GM04504 (cell line): ENCODE data around the gene VPS13C.
"Not testable (repeated sequence)": the region's sequence is repeated elsewhere in the genome, so short reads cannot be mapped to it uniquely, and the experiment has no call there.

Experiments
- DNase-seq: peaks from one replicate; pipeline ENCODE4 v3.0.0-alpha.2; 2012; ENCODE audit warnings: low read depth

The VPS13C gene

DNA sequence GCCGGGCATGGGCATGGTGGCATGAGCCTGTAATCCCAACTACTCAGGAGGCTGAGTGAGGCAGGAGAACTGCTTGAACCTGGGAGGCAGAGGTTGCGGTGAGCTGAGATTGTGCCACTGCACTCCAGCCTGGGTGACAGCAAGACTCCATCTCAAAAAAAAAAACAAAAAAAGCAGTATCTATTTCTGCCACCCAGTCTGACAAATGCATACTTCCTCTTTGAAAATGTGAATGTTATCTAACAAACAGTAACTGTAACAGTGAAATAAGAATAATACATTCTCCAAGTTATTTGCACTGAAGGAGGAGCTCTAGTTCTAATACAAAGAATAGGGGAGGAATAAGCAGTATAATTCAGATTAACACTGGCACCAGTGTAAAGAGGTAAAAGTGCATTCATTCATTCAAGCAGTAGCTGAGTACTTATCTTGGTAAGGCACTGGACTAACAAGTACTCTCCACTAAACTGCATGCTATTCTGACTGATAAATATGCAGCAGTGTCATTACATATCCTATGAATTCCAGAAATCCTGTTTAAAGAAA, 12.9 kb downstream of the VPS13C start:
- no peak for DNase-seq

DNA sequence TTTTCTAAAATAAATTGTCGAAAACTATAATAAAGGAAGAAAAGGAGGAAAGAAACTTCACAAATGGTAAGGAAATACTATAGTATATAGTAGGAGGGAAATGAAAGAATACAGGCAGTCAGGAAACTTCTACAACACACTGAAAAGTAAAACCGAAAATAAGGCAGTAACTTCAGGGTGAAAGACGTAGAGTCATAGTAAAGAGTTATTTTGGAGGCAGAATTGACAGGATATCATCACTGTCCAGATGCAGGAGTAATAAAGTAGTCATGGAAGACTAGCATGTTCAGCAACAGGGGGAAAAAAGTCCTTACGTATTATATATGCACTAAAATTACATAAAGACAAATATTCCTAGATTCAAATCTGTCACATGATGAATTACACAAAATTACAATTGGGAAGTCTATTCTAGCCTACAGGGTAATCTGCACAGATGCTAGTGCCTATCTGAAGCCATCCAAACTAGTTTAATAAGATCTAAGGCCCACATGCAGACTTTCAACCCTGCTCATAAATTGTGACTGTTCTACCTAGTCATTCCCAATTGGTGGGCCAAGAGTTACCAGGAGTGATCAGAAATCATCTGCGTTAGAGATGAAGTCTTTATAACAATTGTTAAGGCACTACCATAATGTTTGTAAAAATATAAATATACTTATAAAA, 14.0 kb downstream of the VPS13C start:
- no peak for DNase-seq

DNA sequence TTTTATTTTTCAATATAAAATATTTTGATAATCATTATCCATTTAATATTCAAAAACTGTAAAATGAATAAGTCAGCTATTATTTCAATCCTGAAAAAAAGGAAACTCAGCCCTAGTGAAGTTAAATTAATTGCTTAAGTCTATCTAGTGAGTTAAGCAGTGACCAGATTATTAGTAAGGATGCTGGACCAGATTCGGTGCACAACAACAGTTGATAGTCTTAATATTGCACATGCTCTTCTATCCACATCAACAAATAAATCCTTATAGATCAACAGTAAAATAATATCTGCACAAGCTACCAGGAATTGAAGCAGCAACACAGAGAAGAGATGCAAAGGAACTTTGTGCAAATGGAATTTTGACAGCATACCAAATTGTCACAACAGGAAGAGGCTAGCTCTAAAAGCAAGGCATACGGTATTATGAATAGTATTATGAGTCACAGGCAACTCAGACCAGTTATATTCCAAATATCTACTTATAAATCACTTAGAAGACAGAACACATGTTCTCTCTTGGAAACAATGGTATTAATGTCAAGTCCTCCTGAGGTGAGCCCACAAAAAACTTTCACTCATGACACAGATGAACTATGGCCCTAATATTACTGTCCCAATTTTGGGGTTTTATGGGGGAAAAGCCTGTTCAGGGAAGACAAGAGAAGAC, 24.9 kb downstream of the VPS13C start:
- DNase-seq, result peak; percentile 34

DNA sequence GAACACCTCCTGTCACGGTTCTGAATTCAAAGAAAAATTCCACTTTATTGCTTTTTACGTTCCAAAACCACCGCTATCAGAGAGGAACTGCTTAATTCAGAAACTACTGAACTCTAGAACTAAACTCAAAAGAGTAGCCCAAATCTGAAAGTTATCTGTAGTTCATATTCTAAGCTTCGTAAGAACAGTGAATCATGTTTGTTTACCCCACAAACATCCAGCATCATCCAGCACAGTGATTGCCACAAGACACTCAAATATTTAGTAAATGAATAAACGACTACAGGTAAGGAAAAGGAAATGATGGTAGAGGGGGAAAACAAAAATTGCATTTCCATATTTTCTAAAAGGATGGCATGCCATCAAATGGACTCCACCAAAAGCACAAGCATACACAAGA, 32.3 kb downstream of the VPS13C start:
- no peak for DNase-seq

DNA sequence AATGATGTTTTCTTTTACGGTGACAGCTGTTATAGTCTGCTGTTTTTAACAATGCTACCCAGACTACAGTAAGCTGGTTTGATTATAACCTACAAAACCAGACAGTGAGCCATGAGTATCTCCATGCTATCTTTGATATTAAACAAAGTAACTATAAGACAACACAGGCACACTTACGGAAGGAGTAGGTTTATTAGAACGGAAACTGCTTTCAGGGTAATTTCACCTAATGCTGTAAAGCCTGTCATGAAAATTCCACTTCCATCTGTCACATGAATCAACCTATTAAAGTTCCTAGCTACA, 33.0 kb downstream of the VPS13C start:
- DNase-seq, result no peak

DNA sequence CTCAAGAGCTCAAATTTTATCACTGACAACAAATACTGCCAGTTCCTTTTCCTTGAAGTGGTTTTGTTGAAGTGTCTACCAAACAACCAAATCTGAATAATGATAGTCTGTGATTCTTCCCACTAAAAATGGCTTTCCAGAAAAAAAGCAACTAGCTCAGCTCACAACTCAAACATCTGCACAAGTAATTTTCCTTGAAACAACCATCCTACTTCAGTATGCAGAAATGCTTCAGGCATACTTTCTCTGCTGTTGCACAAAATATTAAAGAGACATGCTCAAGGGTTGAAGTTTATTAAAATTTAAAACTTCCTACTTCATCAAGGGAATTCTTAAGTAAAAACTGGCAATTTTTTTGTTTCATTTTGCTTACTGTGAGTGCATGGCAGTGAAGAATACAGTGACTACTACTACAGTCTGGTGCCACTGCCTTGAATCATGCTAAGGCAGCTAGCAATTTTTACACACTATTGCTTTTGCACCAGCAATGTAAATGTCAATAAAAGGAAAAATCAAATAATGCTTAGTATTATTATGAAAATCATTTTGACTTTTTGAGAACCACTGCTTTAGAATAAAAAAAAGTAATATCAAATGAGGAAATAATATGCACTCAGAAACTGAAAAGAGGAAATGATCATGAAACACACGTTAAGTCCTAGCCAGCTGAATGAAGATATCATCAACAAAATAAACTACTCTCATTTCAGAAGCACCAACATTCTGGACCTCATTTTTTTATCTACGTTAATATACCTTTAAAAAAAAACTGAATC, 33.6 kb downstream of the VPS13C start:
- no peak for DNase-seq

DNA sequence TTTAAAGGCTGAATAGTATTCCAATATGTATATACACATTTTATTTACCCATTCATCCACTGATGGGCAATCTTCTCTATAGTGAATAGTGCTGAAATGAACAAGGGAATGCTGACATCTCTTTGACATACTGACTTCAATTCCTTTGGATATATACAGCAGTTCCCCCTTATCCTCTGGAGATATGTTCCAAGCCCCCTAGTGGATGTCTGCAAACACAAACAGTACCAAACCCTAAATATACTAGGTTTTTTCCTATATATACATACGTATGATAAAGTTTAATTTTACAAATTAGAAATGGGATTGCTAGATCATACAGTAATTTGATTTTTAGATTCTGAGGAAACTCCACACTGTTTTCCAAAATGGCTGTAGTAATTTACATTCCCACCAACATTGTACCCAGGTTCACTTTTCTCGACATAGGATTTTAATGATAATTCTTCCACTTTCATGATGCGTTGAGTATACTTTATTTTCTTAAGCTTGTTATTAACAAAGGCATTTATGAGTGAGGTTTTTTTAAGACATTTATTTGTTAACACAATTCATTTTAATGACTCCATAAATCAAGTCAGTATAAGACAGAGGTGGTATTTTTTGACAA, 38.2 kb downstream of the VPS13C start:
- no peak for DNase-seq

DNA sequence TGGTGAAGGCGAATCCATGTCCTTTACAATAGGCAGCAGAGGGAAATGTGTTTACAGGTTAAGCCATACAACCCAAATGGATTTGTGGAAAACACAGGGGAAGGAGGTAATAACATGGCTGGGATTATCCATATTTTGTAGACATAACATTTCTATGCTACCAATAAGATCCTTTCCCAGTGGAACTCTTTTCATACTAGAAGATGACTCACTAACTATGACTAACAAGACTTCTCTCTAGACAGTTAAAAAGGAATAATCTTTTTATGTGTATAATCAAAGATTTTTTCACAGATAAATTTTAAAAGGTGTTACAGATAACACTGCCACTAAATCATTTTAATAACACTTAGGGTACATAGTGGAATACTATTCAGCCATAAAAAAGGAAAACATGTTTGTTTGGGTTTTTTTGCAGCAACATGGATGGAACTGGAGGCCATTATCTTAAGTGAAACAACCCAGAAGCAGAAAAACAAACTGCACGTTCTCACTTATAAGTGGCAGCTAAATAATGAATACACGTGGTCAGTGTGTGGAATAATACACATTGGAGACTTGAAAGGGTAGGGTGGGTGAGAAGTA, 39.6 kb downstream of the VPS13C start:
- DNase-seq, result no peak

DNA sequence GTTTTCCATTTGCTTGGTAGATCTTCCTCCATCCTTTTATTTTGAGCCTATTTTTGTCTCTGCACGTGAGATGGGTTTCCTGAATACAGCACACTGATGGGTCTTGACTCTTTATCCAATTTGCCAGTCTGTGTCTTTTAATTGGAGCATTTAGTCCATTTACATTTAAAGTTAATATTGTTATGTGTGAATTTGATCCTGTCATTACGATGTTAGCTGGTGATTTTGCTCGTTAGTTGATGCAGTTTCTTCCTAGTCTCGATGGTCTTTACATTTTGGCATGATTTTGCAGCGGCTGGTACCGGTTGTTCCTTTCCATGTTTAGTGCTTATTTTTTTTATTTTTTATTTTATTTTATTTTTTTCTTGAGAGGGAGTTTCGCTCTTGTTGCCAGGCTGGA, 54.9 kb downstream of the VPS13C start:
- DNase-seq, result not testable (repeated sequence)

DNA sequence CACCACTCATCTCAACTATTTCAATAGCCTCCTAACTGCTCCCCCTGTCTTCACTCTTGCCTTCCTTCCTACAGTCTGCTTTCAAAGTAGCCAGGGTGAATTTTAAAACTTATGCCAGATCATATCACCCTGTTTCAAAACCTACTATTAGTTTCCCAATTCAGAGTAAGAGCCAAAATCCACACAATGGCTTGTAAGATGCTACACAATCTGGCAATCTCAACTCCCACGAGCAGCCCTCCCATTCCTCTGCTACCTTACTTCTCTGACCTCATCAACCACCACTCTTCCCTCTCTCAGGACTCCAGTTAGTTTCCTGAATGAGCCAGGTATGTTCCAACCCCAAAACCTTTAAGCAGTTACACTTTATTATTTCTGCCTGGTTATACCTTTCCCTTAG, 62.5 kb downstream of the VPS13C start:
- no peak for DNase-seq

DNA sequence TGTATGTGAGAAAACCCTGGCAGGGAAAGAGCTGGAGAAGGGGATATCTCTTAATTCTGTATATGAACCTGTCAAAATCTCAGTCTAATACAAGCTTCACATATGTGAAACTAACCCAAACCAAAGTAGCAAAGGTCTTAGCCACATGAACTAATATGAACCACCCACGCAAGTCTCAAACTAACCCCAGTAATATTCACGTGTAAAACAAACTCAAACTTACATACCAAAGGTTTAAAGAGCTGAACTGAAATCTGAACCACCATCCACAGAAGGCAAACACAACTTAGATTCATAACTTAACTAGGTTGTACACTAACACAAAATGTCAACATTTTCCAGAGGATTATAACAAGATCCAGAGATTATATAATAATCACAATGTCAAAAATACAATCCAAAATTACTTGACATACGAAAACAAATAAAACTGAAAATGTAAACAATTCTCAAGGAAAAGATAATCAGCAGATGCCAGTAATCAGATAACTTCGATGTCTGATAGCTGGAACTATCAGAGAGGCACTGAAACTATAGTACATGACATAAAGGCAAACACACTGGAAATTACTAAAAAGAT, 64.1 kb downstream of the VPS13C start:
- no peak for DNase-seq

DNA sequence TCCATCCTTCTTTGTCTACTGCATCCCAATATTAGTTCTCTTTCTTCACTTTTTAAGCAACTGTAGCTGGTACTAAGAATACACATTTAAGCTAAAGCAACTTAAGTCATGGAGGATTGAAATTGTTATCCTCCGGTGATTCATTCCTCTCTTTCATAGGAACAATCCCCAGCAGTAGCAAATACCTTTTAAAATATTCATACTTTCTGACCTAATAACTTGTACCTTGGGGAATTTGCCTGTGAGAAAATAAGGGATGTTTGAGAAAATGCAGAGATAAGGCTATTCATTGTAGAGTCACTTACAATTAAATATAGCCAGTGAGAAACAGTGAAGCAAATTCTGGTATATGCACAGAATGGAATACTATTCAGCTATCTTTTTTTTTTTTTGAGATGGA, 66.0 kb downstream of the VPS13C start:
- peak; percentile 25 for DNase-seq

DNA sequence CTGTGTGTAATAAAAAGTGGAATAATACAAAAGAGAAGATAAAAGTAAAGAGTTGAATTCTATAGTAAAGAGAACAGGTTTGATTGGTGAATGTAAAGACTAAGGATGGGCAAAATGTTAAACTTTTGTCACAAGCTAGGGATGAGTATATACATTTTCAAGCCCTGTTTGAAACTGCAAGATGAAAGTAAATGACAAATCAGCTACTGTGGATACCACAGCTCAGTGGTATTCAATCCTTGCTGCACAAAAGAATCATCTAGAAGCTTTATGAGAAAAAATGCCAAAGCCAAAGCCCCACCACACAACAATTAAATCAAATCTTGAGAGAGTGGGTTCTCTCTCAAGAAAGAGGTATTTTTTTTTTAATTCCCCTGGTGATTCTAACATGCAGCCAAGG, 67.7 kb downstream of the VPS13C start:
- no peak for DNase-seq

DNA sequence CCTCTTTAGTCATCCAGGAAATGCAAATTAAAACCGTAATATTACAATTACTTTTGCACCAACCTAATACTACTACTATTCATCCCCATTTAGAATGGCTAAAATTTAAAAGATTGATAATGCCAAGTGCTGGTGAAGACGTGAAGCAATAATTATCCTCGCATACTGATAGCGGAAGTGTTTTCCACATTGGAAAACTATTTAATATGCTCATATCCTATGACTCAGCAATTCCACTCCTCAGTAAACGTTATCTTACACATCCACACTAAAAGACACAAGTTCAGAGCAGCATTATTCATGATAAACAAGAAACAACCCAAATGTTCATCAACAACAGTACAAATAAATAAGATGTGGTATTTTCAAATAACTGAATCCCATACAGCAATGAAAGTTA, 70.6 kb downstream of the VPS13C start:
- DNase-seq, result no peak

DNA sequence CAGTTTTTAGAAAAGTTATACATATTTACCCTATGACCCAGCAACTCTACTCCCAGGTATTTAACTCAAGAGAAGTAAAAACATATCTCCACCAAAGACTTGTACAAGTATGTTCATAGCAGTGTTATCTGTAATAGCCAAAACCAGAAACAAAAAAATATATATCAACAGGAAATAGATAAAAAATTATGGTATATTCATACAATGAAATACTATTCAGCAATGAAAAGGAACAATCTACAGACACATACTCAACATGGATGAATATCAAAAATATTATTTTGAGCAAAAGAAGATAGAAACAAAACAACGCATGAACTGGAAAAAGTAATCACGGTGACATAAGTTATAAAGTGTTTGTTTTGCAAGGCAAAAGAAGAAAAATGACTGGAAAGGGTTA, 72.4 kb downstream of the VPS13C start:
- DNase-seq, result no peak

DNA sequence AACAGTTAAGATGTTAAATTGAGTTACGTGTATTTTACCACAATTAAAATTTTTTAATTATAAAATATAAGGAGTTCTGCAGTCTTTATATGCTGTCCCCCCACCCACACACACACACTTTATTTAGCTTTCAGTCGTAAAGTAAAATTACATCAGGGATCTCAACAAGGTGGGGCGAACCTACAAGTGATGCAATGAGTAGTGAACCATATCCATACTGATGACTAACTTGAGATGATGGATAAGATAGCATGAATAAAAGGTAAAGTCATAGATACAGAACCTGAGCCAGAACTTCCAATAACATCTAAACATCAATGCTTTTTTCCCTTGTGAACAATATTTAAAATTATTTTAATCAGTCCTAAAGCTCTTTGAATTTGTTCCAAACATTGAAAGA, 77.2 kb downstream of the VPS13C start:
- no peak for DNase-seq

DNA sequence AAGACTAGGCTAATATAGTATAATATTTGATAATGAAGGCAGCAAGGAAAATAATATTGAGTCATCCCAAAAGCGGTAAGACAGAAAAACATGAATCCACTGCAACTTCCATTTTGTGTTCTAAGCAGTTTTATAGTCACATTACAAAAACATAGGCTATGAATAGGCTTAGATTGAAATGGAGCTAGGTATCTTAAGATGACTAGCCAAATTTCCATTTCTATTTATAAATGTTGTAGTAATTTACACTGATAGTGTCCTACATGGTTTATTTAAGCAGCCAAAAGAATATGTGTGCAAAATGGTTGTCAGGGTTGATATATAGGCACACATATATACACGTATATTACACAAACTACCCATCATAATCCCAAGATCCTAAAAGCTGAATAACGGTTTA, 82.0 kb downstream of the VPS13C start:
- no peak for DNase-seq

DNA sequence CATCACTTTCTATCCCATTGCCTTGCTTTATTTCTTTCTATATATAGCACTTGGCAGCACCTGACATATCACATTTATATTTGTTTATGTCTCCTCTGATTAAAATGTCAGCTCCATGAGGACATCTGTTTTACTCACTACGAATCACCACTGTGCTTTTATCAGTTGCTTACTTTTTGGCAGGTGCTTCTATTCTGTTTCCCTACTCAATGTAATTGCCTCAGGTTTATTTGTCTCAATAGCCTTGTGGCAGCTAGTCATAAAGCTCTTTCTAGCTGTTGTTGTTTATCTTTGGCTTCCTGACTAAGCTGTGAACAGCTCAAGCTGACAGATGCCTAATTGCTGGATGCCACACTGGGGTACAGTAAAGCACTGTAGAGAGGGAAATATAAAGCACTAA, 85.5 kb downstream of the VPS13C start:
- DNase-seq, result no peak

DNA sequence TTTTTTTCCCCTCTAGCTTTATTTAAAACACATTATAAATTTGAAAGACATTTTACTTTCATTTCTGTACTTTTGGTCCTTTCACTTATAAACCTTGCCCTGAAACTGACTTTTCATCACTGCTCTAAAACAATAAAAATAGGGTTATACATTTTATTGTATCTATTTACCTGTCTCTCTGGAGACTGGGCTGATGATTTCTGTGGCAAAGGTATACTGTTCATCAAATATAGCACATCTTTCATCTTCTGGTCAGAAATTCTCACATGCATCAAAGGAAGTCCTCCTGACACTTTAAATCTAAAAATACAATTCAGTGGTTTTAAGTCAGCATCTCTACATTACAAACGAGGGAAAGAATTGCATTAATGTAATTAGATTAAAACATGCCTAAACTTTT, 86.1 kb downstream of the VPS13C start:
- no peak for DNase-seq

DNA sequence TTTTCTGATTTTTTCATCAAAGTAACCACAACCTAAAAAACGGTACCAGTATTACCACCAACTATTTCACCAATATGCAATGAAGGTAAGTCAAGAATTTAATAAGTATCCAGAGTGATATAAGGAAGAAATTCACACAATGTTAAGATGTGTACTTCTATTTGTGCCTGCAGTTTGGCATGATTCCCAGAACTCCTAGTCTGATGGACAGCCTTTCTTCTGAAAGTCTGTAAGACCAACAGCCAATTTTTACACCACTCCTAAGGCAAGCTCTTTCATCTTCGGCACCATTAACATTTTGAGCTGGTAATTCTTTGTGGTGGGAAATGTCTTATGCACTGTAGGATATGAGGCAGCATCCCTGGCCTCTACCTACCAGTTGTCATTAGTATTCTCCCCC, 108.3 kb downstream of the VPS13C start:
- DNase-seq, result no peak

DNA sequence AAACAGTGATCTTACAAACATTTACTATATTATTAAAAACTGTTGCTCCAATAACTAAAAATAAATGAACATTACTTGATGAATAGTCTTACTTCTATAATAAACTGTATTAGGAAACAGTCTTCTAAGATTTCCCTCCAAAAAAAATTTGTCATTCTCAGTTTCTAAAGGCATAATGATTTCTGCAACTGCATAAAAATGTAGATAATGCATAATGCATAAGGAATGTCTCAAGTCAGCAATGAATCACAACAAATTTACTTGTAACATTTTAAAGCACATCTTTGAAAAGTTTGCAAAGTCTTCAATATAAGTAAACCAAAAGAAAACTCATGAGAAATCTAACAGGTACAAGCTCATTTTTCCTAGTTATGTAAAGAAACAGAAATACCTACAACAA, 113.5 kb downstream of the VPS13C start:
- DNase-seq, result peak; percentile 2

DNA sequence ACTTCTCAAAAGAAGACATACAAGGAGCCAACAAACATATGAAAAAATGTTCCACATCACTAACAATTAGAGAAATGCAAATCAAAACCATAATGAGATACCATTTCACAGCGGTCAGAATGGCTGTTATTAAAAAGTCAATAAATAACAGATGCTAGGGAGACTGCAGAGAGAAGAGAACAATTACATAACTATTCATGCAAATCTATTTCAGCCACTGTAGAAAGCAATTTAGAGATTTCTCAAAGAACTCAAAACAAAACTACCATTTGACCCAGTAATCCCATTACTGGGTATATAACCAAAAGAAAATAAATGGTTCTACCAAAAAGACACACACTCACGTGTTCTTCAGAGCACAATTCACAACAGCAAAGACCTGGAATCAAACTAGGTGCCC, 116.3 kb downstream of the VPS13C start:
- no peak for DNase-seq
